NCI-H510A (cell line): ENCODE results near the gene SLC25A21.
A peak's percentile ranks its signal among the peaks of the same experiment; 100 is the strongest.

Source experiments
- DNase-seq: peaks from one replicate; lab custom pipeline; 2025; lab: John Stamatoyannopoulos, UW

The SLC25A21 gene

GRCh38 chr14:36757734-36758601 lies 414.4 kb downstream of the SLC25A21 start:
- no peak for DNase-seq

- DNase-seq, result no peak
Observed at GRCh38 chr14:36756226-36756625, 416.2 kb downstream of the SLC25A21 start.

DNA sequence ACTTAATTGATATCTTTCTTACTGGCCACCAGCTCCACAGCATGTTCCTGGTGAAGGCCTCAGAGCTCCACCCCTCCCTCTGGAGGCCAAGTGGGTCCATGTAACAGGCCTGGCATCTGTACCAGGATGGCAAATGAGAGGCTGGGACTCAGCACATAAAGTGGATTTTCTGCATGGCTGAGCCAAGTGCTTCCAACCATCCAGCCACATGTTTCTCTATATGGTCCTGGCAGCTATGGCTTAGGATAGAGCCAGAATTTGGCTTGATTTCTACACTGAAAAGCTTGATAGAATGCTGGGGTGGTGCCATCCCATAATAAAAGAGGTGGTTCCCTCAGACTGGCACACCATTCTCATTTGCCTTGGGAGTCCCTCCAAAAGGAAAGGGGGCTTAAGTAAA lies 416.6 kb downstream of the SLC25A21 start:
- DNase-seq, result peak; percentile 27

DNA sequence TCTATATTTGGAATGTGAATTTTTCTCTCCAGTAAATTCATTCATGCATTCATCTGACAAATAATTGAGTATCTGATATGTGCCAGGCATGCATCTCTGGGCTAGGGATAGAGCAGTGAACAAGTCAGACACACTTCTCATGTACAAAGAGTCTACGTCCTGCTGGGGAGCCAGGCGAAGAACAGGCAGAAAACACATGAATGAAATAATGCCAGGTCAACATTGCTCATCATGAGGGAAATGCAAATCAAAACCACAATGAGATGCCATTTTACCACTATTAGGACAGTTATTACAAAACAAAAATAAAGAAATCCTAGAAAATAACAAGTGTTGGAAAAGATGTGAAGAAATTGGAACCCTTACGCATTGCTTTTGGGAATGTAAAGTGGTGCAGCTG lies 420.5 kb downstream of the SLC25A21 start:
- DNase-seq, result no peak

DNA sequence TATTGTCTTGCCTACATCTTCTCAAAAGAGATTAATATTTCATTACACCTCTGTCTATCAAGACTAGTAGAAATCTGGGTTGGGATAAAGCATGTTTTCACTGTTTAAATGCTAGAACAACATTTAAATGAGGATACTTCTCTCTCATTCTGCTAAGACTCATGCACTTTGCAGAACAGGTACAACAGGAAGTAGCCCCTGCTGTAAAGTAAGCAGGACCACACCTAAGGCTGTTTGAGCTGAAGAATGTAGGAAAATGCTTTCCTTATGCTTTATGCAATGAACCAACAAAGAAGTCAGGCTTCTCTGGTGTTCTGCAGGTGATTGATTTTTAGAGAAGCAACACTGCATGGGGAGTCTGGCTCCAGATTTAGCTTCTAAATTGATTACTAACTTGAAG lies 421.3 kb downstream of the SLC25A21 start:
- DNase-seq, result no peak

DNA sequence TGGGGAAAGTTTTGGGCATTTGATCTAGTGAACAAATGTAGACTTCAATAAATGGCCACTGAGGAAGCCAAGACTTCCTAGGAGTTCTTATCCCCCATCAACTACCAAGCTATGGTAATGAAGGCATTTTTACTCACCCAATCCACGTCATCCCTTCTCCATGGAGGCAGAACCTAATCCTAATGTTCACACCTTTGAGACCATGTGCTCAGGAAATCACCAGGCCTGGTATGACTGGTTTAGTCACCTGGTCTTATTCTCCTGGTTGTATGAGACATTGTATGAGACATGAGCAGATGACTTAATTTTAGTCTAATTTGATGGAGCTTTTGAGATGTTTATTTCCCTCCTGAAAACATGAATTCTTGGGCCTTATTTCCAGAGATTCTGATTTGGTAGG lies 422.2 kb downstream of the SLC25A21 start:
- DNase-seq, result no peak

- no peak for DNase-seq
Observed at GRCh38 chr14:36748610-36749213, 423.7 kb downstream of the SLC25A21 start.

- no peak for DNase-seq
Observed at GRCh38 chr14:36747411-36748184, 424.8 kb downstream of the SLC25A21 start.

GRCh38 chr14:36746872-36747271 lies 425.5 kb downstream of the SLC25A21 start:
- no peak for DNase-seq

DNA sequence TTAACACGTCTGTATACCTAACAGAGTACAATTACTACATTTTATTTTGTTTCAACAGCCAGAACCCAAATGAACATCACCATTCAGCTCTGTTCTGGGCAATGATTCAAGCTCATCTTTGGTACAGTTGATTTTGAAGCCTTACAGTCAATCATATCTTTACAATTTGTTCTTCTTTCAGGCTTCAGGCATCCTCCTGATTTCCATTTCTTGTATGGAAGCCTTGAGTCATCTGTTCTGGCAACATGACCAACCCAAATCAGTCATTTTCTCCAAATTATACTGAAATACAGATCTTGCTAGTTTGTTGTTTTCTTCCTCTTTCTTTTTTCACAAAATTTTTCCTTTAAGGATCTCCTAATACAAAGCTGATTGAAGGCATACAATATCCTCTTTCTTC lies 430.5 kb downstream of the SLC25A21 start:
- no peak for DNase-seq

DNA sequence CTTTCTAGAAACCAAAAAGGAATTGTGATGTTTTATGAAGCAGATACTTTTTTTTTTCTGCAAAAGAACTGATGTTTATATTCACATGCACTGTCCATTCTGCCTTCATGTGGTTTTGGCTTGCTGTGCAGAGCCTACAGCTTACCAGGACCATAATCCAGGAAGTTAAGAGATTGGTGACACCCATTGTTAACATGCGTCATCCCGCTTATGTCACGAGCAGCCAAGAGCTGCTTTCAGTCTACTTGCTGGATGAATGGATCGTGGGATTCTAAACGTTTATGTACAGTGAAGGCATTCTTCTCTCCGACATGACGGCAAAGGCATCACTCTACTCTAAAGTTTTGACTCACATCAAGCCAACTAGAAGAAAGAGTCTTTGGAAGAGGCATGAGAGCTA lies 434.1 kb downstream of the SLC25A21 start:
- DNase-seq, result no peak

- DNase-seq, result no peak
Observed at GRCh38 chr14:36726128-36726527, 446.3 kb downstream of the SLC25A21 start.

DNA sequence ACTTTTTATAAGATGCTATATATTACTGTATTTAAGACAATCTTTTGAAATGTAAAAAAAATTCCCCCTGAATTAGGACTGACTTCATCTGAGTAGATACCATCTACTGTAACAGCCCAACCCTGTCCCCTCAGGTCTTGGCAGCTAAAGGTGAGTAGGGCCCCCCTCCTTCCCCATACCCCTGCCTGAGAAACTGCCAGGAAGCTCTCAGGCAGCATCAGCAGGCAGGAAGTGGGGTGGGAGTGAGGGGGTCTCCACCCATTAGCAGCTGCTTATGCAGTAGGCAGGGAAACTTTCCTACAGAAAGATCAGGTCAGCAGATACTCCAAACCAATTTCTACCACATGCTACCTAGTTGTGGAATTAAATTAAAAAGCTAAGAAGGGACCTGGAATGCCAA lies 448.2 kb downstream of the SLC25A21 start:
- DNase-seq, result no peak

DNA sequence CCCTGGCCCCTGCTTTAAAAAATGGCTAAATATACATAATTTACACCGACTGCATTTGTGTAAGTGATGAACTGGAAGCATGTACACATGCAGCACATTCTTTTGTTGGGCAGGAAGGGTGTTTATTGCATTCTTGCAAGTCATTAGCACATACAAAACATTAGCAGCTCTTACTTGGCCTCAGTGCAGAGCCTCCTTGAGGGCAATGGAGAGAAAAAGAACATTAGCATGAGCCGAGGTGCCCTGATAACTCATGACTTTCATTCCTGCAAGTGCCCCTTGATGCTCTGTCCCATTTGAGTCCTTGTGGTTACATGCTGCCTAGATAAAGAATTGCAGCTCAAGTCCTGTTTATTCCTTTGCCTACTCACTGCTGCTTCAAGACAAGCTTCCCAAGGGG lies 448.9 kb downstream of the SLC25A21 start:
- no peak for DNase-seq

DNA sequence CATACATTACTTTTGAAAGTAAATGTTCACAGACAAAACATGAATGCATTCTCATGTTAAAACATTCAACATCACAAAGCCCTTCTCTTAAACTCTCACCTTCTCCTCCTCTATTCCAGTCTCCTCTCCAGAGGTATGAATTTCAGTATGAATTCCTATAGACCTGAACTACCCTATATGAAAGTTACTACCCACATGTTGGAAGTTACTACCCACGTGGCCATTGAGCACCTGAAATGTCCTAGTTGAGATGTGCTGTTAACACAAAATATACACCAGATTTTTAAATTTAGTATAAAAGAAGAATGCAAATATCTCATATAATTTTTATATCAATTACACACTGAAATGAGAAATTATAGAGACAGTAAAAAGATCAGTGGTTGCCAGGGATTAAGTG lies 450.5 kb downstream of the SLC25A21 start:
- DNase-seq, result no peak

- DNase-seq, result no peak
Observed at GRCh38 chr14:36720657-36721056, 451.7 kb downstream of the SLC25A21 start.

GRCh38 chr14:36719823-36720222 lies 452.6 kb downstream of the SLC25A21 start:
- no peak for DNase-seq

- DNase-seq, result no peak
Observed at GRCh38 chr14:36718216-36718615, 454.2 kb downstream of the SLC25A21 start.

GRCh38 chr14:36717363-36717762 lies 455.0 kb downstream of the SLC25A21 start:
- peak; percentile 84 for DNase-seq

- no peak for DNase-seq
Observed at GRCh38 chr14:36716614-36717184, 455.7 kb downstream of the SLC25A21 start.

GRCh38 chr14:36713960-36714703 lies 458.3 kb downstream of the SLC25A21 start:
- DNase-seq, result no peak

GRCh38 chr14:36707570-36707969 lies 464.8 kb downstream of the SLC25A21 start:
- no peak for DNase-seq
